AML-193 (cell line): ENCODE results near the gene GFRA1.

ENCODE experiments used
- DNase-seq, 2 experiments: peaks; one replicate each; lab custom pipeline; 2025; lab: John Stamatoyannopoulos, UW

Gene GFRA1

GRCh38 chr10:116159197-116159596 is 113.8 kb downstream of the GFRA1 start:
- no peak for DNase-seq

- no peak for DNase-seq
These were observed 115.0 kb downstream of the GFRA1 start for GRCh38 chr10:116158036-116158435.

- DNase-seq = no peak
These were observed 115.5 kb downstream of the GFRA1 start for GRCh38 chr10:116157485-116157884.

DNA sequence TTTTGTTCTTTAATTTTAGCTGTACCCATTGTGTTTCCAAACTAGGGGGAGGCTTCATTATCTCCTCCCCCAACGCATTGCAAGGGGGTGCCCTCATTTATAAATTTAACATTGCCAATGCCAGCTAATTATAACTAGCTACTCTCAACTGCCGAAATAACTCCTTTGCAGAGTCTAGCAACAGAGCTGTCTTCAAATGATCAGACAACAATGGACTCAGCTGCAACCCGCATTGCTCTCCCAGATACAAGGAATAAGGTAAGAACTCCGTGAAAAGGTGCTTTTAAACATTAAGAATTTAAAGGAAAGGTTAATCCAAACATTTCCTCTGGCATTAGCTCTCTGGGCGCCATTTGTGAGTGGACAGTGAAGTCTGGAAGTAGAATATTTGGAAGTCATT is 116.2 kb downstream of the GFRA1 start:
- no peak for DNase-seq

DNA sequence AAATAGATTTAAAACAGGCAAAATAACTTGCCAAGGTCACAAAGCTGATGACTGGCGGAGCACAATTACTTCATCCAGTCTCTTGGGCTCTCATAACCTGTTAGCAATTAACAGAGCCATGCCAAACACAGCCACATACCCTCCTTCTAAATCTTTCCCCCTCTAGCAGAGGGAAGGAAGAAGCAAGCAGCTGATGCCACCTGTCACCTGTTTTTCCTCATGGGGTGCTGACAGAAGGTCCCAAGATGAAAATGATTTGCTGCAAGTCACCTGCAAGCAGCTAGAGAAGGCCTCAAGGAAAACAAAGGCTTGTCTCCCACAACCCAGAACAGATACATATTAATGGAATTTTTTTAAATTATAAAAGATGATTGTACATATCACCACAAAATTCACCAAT is 117.8 kb downstream of the GFRA1 start:
- no peak for DNase-seq

GRCh38 chr10:116154651-116155050 is 118.4 kb downstream of the GFRA1 start:
- DNase-seq = no peak

DNA sequence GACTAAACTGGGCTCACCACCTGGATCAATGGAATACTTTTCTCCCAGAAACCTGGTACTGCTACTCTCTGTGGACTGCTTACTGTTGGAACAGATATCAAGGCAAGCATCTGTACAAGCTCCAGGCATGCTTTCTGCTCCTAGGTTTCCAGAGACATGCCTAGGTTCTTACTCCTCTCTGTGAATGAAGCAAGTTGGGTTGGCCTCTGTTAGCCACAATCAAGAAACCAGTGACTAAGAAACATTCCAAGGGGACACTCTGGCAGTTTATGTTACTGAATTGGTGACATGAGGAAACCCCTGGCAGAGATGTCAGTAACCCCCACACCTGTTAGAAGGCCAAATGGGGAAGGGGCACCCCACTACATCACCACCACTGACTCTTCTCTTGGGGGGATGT is 121.9 kb downstream of the GFRA1 start:
- no peak for DNase-seq

DNA sequence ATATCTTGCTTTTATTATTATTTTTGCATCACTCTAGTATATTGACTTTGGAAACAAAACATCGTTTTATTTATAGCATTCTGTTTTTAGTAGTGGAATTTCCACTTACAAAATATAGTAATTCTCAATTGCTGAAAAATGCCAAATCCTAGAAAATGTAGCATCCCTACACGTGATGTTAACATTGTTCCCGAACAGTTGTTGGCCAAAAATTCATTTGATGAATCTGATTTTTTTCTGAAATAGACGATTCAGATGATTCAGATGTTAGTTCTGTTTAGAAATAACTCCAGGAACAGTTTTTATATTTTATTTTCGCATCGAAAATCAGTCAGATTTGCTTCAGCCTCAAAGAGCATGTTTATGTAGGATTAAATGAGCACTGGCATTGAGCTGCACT is 122.4 kb downstream of the GFRA1 start:
- no peak for DNase-seq

- DNase-seq = no peak
These were observed 125.7 kb downstream of the GFRA1 start for GRCh38 chr10:116147147-116147905.

GRCh38 chr10:116146372-116147140 is 126.5 kb downstream of the GFRA1 start:
- DNase-seq = no peak

DNA sequence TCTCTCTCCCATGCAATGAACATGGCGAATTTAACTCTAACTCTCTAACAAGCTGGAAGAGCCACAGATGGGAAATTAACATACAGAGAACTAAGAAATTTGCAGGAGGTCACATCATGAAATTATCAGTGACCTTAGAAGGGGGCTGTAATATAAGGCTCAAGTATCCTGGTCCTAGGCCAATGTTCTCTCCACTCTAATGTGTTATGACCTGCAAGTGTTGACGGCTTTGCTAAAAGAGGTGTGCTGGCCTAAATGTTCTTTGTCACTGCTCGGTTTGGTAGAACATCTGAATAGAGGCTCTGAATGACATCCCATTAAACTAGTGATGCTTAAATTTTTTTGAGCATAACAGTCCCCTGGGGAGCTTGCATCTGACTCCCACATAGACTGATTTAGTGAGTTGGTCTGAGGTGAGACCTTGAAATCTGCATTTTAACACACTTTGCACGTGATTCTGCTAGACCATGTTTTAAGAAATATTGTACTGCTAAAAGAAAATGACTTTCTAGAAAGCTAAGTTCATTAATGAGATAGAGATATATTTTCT is 129.3 kb downstream of the GFRA1 start:
- DNase-seq = no peak

- no peak for DNase-seq
These were observed 131.2 kb downstream of the GFRA1 start for GRCh38 chr10:116141855-116142254.

- DNase-seq = no peak
These were observed 131.8 kb downstream of the GFRA1 start for GRCh38 chr10:116141246-116141645.

GRCh38 chr10:116139886-116140285 is 133.1 kb downstream of the GFRA1 start:
- DNase-seq = no peak

DNA sequence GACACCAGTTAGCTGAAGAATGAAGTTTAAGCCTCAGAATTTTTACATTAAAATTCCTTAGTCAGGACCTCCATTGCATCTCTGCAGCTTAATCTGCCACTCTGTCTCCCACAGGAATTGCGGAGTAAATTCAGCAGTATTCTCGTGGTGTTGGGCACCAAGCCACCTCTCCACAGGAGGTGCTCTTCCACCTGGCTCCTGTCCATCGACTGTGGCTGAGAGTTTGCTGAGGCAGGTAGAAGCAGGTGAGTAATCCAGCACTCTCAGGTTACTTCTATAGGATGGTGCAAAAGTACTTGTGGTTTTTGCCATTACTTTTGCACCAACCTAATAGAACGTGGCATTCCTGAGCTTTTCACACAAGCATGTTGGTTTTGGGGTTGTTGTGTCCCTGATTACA is 134.1 kb downstream of the GFRA1 start:
- DNase-seq = no peak

- DNase-seq = no peak
These were observed 136.7 kb downstream of the GFRA1 start for GRCh38 chr10:116136261-116136660.

DNA sequence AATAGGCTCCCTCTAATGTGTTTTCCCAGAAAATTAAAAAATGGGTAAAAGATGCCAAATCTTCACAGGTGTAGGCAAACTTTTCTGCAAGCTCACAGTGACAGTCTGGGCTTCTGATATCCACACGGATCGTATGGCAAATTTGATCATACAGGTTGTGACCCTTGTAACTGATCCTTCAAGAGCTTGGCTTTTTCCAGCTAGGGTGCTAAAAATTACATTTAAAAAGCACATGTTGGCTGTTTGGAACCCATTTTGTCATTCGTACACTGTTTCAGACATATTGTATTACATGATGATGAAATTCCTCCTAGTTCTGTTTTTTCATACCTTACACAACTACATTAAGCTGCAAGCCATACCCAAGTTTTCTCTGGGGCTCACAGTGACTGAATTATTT is 138.7 kb downstream of the GFRA1 start:
- no peak for DNase-seq

DNA sequence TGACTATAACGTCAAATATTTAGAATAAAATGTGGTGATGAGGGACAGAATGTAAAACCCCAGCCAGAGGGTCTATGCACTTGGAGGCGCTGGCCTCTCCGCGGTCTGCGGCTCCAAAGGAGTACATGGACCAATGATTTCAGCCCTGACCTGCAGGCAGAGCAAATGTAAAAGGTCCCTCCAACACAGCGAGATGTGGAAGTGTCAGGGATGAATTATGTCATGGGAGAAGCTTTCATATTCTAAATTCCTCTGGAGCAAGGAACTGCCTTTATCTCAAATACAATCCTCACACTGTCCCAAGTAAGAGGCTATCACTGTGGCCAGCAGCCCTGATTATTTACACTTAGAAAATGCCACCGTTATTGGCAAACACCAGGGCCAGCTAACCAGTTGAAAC is 139.4 kb downstream of the GFRA1 start:
- no peak for DNase-seq

DNA sequence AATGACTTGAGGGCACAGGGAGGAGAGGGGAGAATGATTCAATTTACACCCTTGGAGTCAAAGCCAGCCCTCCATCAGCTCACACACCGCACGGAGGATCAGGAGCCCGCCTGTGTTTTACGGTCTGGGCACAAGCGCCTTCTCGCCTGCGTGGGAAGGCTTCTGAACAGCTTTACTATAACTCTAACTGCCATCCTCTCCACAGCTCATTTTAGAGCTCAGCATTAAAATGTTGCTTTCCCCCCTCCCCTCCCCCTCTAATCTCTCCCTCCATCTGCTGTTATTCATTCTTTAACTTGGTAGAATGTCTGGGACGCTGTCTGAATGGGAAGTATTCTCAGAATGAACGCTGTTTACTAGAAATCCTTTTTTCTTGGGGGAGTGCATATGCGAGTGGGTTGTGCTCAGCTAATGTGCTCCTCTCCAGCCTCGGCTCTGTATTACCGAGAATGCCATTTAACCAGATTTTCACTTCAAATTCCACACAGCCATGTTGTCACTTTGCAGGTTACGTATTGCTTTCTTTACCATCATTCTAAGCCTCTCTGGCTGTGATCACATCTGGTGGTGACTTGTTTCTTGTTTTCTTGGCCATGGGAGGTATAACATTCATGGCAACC is 140.1 kb downstream of the GFRA1 start:
- no peak for DNase-seq

DNA sequence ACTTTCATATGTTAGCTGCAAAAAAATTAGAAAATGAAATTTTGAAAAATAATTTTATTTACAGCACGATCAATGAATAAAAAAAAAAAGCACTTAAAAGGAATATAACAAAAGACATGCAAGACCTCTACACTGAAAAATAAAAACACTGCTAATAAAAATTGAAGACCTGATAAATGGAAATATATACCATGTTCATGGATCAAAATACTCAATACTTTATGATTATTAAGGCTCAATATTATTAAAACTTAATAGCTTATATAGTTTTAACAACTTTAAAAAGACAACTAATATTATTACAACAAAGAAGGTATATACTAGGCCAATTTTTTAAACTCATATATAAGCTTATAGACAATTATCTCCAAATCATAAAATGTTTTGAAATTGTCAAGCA is 143.0 kb downstream of the GFRA1 start:
- DNase-seq = no peak

DNA sequence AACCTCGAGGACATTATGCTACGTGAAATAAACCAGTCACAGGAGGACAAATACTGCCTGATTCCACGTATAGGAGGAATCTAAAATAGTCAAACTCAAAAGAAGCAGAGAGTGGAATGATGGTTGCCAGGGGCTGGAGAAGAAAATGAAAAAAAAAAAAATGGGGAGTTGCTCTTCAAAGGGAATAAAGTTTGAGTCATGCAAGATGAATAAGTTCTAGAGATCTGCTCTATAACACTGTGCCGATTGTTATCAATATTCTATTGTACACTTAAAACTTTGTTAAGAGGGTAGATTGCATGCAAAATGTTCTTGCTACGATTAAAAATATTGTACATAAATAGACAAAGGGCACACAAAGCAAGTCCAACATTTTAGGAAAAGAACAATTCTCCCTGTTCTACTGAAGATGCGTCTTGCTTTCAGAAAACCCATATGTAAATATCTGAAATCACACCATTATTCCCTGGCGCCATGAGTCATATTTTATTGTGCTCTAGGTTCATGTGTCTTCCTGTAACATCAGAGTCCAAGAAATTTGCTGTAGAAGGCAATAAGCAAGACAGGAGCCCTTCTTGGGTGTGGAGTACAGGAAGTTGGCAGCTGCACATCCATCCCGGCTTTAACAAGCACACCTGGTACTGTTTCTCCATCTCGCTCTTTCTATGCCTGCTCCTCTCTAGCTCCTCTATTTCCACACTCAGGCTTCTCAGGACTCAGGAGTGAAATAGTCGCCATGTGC is 145.9 kb downstream of the GFRA1 start:
- no peak for DNase-seq

DNA sequence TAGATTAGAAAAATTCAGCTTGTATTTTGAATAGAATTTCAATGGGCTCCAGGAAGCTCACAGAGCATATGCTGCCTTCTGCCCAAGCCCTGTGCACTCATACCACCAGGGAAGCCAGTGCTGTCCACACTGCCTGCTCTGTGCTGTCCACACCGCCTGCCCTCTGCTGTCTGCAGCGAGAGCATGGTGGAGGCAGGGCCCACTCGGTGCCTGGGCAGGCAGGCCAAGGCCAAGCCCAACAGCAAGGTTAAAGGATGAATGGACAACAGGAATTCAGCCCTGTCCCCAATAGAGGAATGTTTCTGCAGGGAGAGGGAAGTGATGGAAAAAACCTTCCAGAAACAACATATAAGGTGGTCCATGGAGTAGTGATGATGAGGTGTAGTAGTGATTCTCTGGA is 146.8 kb downstream of the GFRA1 start:
- no peak for DNase-seq
